Measurements from ENCODE around the gene PKIB.
"Not testable (repeated sequence)": the region's sequence is repeated elsewhere in the genome, so short reads cannot be mapped to it uniquely, and the experiment has no call there.

DNA sequence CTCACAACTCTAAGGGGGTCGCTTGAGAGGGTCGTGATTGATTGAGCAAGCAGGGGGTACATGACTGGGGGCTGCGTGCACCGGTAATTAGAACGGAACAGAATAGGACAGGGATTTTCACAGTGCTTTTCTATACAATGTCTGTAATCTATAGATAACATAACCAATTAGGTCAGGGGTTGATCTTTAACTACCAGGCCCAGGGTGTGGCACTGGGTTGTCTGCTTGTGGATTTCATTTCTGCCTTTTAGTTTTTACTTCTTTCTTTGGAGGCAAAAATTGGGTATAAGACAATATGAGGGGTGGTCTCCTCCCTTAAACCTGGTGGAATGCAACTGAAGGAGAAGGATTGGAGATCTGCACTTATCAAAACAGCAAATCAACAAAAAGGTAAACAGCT lies 138.7 kb downstream of the PKIB start:
- TF ChIP-seq, protein P1, sequence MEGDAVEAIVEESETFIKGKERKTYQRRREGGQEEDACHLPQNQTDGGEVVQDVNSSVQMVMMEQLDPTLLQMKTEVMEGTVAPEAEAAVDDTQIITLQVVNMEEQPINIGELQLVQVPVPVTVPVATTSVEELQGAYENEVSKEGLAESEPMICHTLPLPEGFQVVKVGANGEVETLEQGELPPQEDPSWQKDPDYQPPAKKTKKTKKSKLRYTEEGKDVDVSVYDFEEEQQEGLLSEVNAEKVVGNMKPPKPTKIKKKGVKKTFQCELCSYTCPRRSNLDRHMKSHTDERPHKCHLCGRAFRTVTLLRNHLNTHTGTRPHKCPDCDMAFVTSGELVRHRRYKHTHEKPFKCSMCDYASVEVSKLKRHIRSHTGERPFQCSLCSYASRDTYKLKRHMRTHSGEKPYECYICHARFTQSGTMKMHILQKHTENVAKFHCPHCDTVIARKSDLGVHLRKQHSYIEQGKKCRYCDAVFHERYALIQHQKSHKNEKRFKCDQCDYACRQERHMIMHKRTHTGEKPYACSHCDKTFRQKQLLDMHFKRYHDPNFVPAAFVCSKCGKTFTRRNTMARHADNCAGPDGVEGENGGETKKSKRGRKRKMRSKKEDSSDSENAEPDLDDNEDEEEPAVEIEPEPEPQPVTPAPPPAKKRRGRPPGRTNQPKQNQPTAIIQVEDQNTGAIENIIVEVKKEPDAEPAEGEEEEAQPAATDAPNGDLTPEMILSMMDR (IDR thresholded peaks at IDR 0.05), result not testable (repeated sequence)
- not testable (repeated sequence) for TF ChIP-seq POLR2A (IDR thresholded peaks at IDR 0.05)

Measured in lower leg skin (tissue), 3 donors.